ENCODE results near the gene RDM1. TPM values are rescaled to one million over a fixed set of nuclear protein-coding genes. Genes with fewer than 3 reads are reported as not detected.

RDM1 gene
- 11.7 TPM for total RNA-seq (2021; ENCODE audit: unreplicated experiment)
- 7.1 and 10.0 TPM in 2 replicates for polyA plus RNA-seq (2012)
- Bru-seq, nascent RNA, result percentile 49 among the genes with signal in this experiment
- percentile 38 among the genes with signal in this experiment for BruChase-seq, experiment 1, labeled RNA remaining after a 6-hour chase
- BruChase-seq, experiment 2, labeled RNA remaining after a 2-hour chase, result percentile 48 among the genes with signal in this experiment
- long read RNA-seq, partial matches to known transcripts, result 0 of 5 reads
- long read RNA-seq, other reads (novel, unspliced or antisense), result 0 of 5 reads

GRCh38 chr17:35930211-35931065 is at the start of gene RDM1:
Gene RDM1 (minus strand): TSS chr17:35930773. CDS start chr17:35930727, 46 bp downstream.
- Histone ChIP-seq H3K27ac (ENCODE audit: low read depth, low read length) (peak within 1 kb of the TSS; percentile 35; the same call in 1 of the 2 replicates), H3K4me1 (ENCODE audit: control insufficient read depth in 1 of 2, insufficient read depth in 2 of 2, low read length in 2 of 2) (peaks cover 9 to 28% of the 10 kb centered on the region in 2 experiments), H3K36me3 (ENCODE audit: control insufficient read depth in 1 of 2, insufficient read depth in 2 of 2, low read length in 2 of 2) (no peaks in the 10 kb centered on the region), H3K9me2 (ENCODE audit: insufficient read depth) (no peaks in the 10 kb centered on the region), H3K79me2 (ENCODE audit: insufficient read depth, low read length) (no peaks in the 10 kb centered on the region), H3K4me3 (replicated peaks in 1 of 2; ENCODE audit: low read depth in 1 of 2, low read length in 2 of 2) (peak within 1 kb of the TSS; percentile 65 to 68), H4K20me1 (ENCODE audit: insufficient read depth) (no peaks in the 10 kb centered on the region), H3K9ac (ENCODE audit: low read length) (peak within 1 kb of the TSS; percentile 62), H3K27me3 (ENCODE audit: insufficient read depth, low read length) (no peaks in the 10 kb centered on the region), H2AFZ (ENCODE audit: low read depth, low read length, poor library complexity, severe bottlenecking) (peak within 1 kb of the TSS; percentile 89), H3K9me3 (ENCODE audit: control insufficient read depth in 1 of 2, insufficient read depth in 1 of 2, low read depth in 1 of 2, low read length in 2 of 2) (no peaks in the 10 kb centered on the region), H3K4me2 (ENCODE audit: low read length) (peak within 1 kb of the TSS; percentile 84)
- POLR2A ChIA-PET, result no interaction called here
- intact Hi-C loops (cut with micrococcal nuclease), result no loop called here
- RAD21 ChIA-PET (ENCODE audit: low non-redundant PET in 1 of 2, low total read pairs in 2 of 2, uncharacterized antibody in 2 of 2, unreplicated experiment in 2 of 2), result no interaction called here
- TF ChIP-seq MAX (IDR thresholded peaks at IDR 0.05), result peak; percentile 89
- no peak for TF ChIP-seq ELF1 (IDR thresholded peaks at IDR 0.05; ENCODE audit: borderline replicate concordance, low read depth)
- TF ChIP-seq CTCF (IDR thresholded peaks at IDR 0.05 in 2 of 3, conservative IDR thresholded peaks at IDR 0.05 in 1 of 3; ENCODE audit: borderline replicate concordance in 1 of 3, insufficient read depth in 1 of 3, low read depth in 2 of 3, low read length in 2 of 3), result no peak
- TF ChIP-seq FOSL1 (IDR thresholded peaks at IDR 0.05; ENCODE audit: low read depth), result no peak
- TF ChIP-seq EZH2 (IDR thresholded peaks at IDR 0.05), result no peak
- TF ChIP-seq EGR1 (IDR thresholded peaks at IDR 0.05; ENCODE audit: low read depth), result peak; percentile 55; the same call in 1 of the 2 replicates
- no peak for TF ChIP-seq ATF3 (IDR thresholded peaks at IDR 0.05)
- TF ChIP-seq ZBTB33 (IDR thresholded peaks at IDR 0.05; ENCODE audit: extremely low read depth, insufficient replicate concordance, low read length), result no peak
- TF ChIP-seq CBX3 (IDR thresholded peaks at IDR 0.05; ENCODE audit: low read depth), result peak; percentile 39; the same call in 1 of the 2 replicates
- no peak for TF ChIP-seq RAD21 (IDR thresholded peaks at IDR 0.05; ENCODE audit: low read depth)
- TF ChIP-seq SRF (IDR thresholded peaks at IDR 0.05; ENCODE audit: low read depth), result no peak
- no peak for TF ChIP-seq ZFX (IDR thresholded peaks at IDR 0.05)
- TF ChIP-seq POLR2AphosphoS5 (IDR thresholded peaks at IDR 0.05; ENCODE audit: low read depth, low read length), result peak; percentile 87
- peak; percentile 81 for TF ChIP-seq POLR2A (IDR thresholded peaks at IDR 0.05; ENCODE audit: borderline replicate concordance, extremely low read depth, insufficient read depth, insufficient read length)
- TF ChIP-seq EZH2phosphoT487 (IDR thresholded peaks at IDR 0.05; ENCODE audit: borderline replicate concordance), result no peak
- ATAC-seq (peak; percentile 99), DNase-seq (ENCODE audit: low read depth, low spot score) (peak; percentile 68)
- no TSS peak for BruUV-seq (replicated peaks)
- CTCF ChIA-PET, result interaction anchor here (0.7 to 1.5 kb wide), 3 partner anchors 166 to 699 kb away, joined by 3 read pairs; no protein-coding TSS in a partner anchor
